Neural progenitor cell (in vitro differentiated cells): ENCODE measurements around the gene NRIP2. TPM values are rescaled to one million over a fixed set of nuclear protein-coding genes. Genes with fewer than 3 reads are reported as not detected.

Experiments used
- DNase-seq: peaks from one replicate; pipeline ENCODE4 v3.0.0-alpha.2; 2016; ENCODE audit warnings: low spot score
- H2AFZ ChIP-seq: fragments of 200-600 bp; sonication (generic); replicated peaks from 2 replicates; pipeline ENCODE4 v1.6.1; 2016; ENCODE audit warnings: antibody characterized with exemption
- H3F3A ChIP-seq: fragments of 200-600 bp; sonication (generic); 2 replicates; pipeline ENCODE4 v1.6.1; 2016; ENCODE audit warnings: antibody characterized with exemption, low read depth
- H3K27ac ChIP-seq: fragments of 200-600 bp; sonication (generic); 2 replicates; pipeline ENCODE4 v1.5.1; 2016; ENCODE audit warnings: mild to moderate bottlenecking
- H3K27me3 ChIP-seq: fragments of 200-600 bp; sonication (generic); 2 replicates; pipeline ENCODE4 v1.6.1; 2016; ENCODE audit warnings: mild to moderate bottlenecking, moderate library complexity
- H3K36me3 ChIP-seq: fragments of 200-600 bp; sonication (generic); 2 replicates; pipeline ENCODE4 v1.5.1; 2016
- H3K4me1 ChIP-seq: fragments of 200-600 bp; sonication (generic); 2 replicates; pipeline ENCODE4 v1.6.1; 2016; ENCODE audit warnings: mixed run types
- H3K4me2 ChIP-seq: fragments of 200-600 bp; sonication (generic); 2 replicates; pipeline ENCODE4 v1.6.1; 2016
- H3K4me3 ChIP-seq: fragments of 200-600 bp; sonication (generic); 2 replicates; pipeline ENCODE4 v1.5.1; 2016
- H3K79me2 ChIP-seq: fragments of 200-600 bp; sonication (generic); 2 replicates; pipeline ENCODE4 v1.6.1; 2016; ENCODE audit warnings: low read depth
- H3K9ac ChIP-seq: fragments of 200-600 bp; sonication (generic); 2 replicates; pipeline ENCODE4 v1.6.1; 2016
- H3K9me3 ChIP-seq: fragments of 200-600 bp; sonication (generic); 2 replicates; pipeline ENCODE4 v1.5.1; 2016; ENCODE audit warnings: low read depth
- H4K20me1 ChIP-seq: fragments of 200-600 bp; sonication (generic); 2 replicates; pipeline ENCODE4 v1.6.1; 2016; ENCODE audit warnings: low read depth
- H3K27ac Mint-ChIP-seq: 3 replicates; pipeline ENCODE4 v1.8.0; 2021; ENCODE audit warnings: mixed read lengths
- H3K27me3 Mint-ChIP-seq: 2 replicates; pipeline ENCODE4 v1.8.0; 2022; ENCODE audit warnings: low read depth, mild to moderate bottlenecking, inconsistent platforms, moderate library complexity, mixed read lengths; ENCODE audit not compliant: insufficient read depth
- H3K36me3 Mint-ChIP-seq: 3 replicates; pipeline ENCODE4 v1.8.0; 2021; ENCODE audit warnings: mixed read lengths
- H3K4me1 Mint-ChIP-seq: 3 replicates; pipeline ENCODE4 v1.8.0; 2021; ENCODE audit warnings: mixed read lengths
- H3K4me3 Mint-ChIP-seq: 3 replicates; pipeline ENCODE4 v1.8.0; 2021; ENCODE audit warnings: mild to moderate bottlenecking, moderate library complexity, mixed read lengths
- H3K9me3 Mint-ChIP-seq: 3 replicates; pipeline ENCODE4 v1.8.0; 2020; ENCODE audit warnings: mixed read lengths
- CTCF ChIP-seq: fragments of 200-600 bp; sonication (generic); IDR thresholded peaks from 2 replicates; pipeline ENCODE4 v1.5.1; 2017; ENCODE audit warnings: antibody characterized with exemption, mild to moderate bottlenecking
- EZH2 ChIP-seq: fragments of 200-600 bp; sonication (generic); IDR thresholded peaks from 2 replicates; pipeline ENCODE4 v1.6.1; 2017; ENCODE audit warnings: antibody characterized with exemption, mild to moderate bottlenecking, moderate library complexity
- EZH2phosphoT487 ChIP-seq: fragments of 200-600 bp; sonication (generic); IDR thresholded peaks from 2 replicates; pipeline ENCODE4 v1.6.1; 2017; ENCODE audit warnings: antibody characterized with exemption
- total RNA-seq: library from RNA; depleted of rRNA; stranded (reverse); fragments of >200 nt; gene quantifications from 2 replicates; pipeline ENCODE4 v1.2.3, GENCODE V29; 2015; ENCODE audit warnings: low replicate concordance

Gene NRIP2
- total RNA-seq, 1 donor from 2014 or later, result 0.65 TPM

- H3K4me3 ChIP-seq, result no peak overlapping the region
- H3K27me3 ChIP-seq, result peaks cover 28% of the 10 kb centered on the region
- no peak overlapping the region for H2AFZ ChIP-seq
- no peak for DNase-seq
- H3K36me3 ChIP-seq, result no peaks in the 10 kb centered on the region
- H3K27ac Mint-ChIP-seq, result no peak overlapping the region
- TF ChIP-seq CTCF (no peak), EZH2 (no peak), EZH2phosphoT487 (no peak)
- H3K9me3 ChIP-seq, result no peaks in the 10 kb centered on the region
- no peaks in the 10 kb centered on the region for H3K36me3 Mint-ChIP-seq
- H3K27me3 Mint-ChIP-seq, result peaks cover 13% of the 10 kb centered on the region
- no peak overlapping the region for H3K4me2 ChIP-seq
- peaks cover 16% of the 10 kb centered on the region for H3K4me1 ChIP-seq
- H3K9ac ChIP-seq, result no peak overlapping the region
- no peak overlapping the region for H3K27ac ChIP-seq
- peaks cover 18% of the 10 kb centered on the region for H3K4me1 Mint-ChIP-seq
- H4K20me1 ChIP-seq, result peaks cover 3% of the 10 kb centered on the region
- no peaks in the 10 kb centered on the region for H3K9me3 Mint-ChIP-seq
- no peak overlapping the region for H3K4me3 Mint-ChIP-seq
- H3F3A ChIP-seq, result peaks cover 28% of the 10 kb centered on the region
- peaks cover 5% of the 10 kb centered on the region for H3K79me2 ChIP-seq
Observed at GRCh38 chr12:2791089-2791488, 43.7 kb downstream of the NRIP2 start.

GRCh38 chr12:2785017-2785416, 49.8 kb downstream of the NRIP2 start:
- Histone ChIP-seq H3K4me3 (no peak overlapping the region), H3K79me2 (no peaks in the 10 kb centered on the region), H3K4me2 (no peak overlapping the region), H2AFZ (no peak overlapping the region), H3K27ac (no peak overlapping the region), H3F3A (no peaks in the 10 kb centered on the region), H3K4me1 (no peaks in the 10 kb centered on the region), H4K20me1 (no peaks in the 10 kb centered on the region), H3K9ac (no peak overlapping the region), H3K36me3 (no peaks in the 10 kb centered on the region), H3K9me3 (no peaks in the 10 kb centered on the region), H3K27me3 (peaks cover 35% of the 10 kb centered on the region)
- H3K27me3 Mint-ChIP-seq, result peaks cover 15% of the 10 kb centered on the region
- TF ChIP-seq CTCF (no peak), EZH2 (no peak), EZH2phosphoT487 (no peak)
- no peak for DNase-seq
- H3K27ac Mint-ChIP-seq, result no peak overlapping the region
- H3K4me3 Mint-ChIP-seq, result no peak overlapping the region
- no peaks in the 10 kb centered on the region for H3K9me3 Mint-ChIP-seq
- H3K36me3 Mint-ChIP-seq, result no peaks in the 10 kb centered on the region
- H3K4me1 Mint-ChIP-seq, result peaks cover 7% of the 10 kb centered on the region

- peaks cover 10% of the 10 kb centered on the region for H3K27me3 Mint-ChIP-seq
- H3K27me3 ChIP-seq, result peaks cover 35% of the 10 kb centered on the region
- TF ChIP-seq CTCF, result peak; percentile 87
- no peak for TF ChIP-seq EZH2phosphoT487
- TF ChIP-seq EZH2, result no peak
- H2AFZ ChIP-seq, result no peak overlapping the region
- no peak overlapping the region for H3K27ac ChIP-seq
- no peaks in the 10 kb centered on the region for H4K20me1 ChIP-seq
- H3K4me3 Mint-ChIP-seq, result no peak overlapping the region
- peaks cover 5% of the 10 kb centered on the region for H3K4me1 ChIP-seq
- no peaks in the 10 kb centered on the region for H3K36me3 ChIP-seq
- no peaks in the 10 kb centered on the region for H3K36me3 Mint-ChIP-seq
- no peaks in the 10 kb centered on the region for H3K79me2 ChIP-seq
- no peak overlapping the region for H3K4me2 ChIP-seq
- peak; percentile 80 for DNase-seq
- H3K4me1 Mint-ChIP-seq, result peaks cover 12% of the 10 kb centered on the region
- H3F3A ChIP-seq, result peaks cover 6% of the 10 kb centered on the region
- H3K27ac Mint-ChIP-seq, result no peak overlapping the region
- no peaks in the 10 kb centered on the region for H3K9me3 Mint-ChIP-seq
- H3K9ac ChIP-seq, result no peak overlapping the region
- H3K9me3 ChIP-seq, result no peaks in the 10 kb centered on the region
- H3K4me3 ChIP-seq, result no peak overlapping the region
Observed at GRCh38 chr12:2783936-2784600, 50.8 kb downstream of the NRIP2 start.
